Neural cell (in vitro differentiated cells): ENCODE data around the gene ARID3A. TPM values are rescaled to one million over a fixed set of nuclear protein-coding genes. Genes with fewer than 3 reads are reported as not detected.
A peak's percentile ranks its signal among the peaks of the same experiment; 100 is the strongest.

ENCODE experiments used
- H2AFZ ChIP-seq: fragments of 200-600, 300-800 bp; sonication (generic), shearing (Covaris generic); 2 replicates; pipeline ENCODE4 v1.6.0; 2014; ENCODE audit warnings: low read depth, mild to moderate bottlenecking, antibody characterized with exemption, low read length, moderate library complexity
- H3F3A ChIP-seq: fragments of 200-600 bp; shearing (Covaris generic); 2 replicates; pipeline ENCODE4 v1.6.1; 2016; ENCODE audit warnings: mild to moderate bottlenecking, moderate library complexity, mixed read lengths, antibody characterized with exemption, low read length; ENCODE audit not compliant: insufficient read depth, poor library complexity, severe bottlenecking
- H3K27ac ChIP-seq: fragments of 200-600, 300-800 bp; sonication (generic), shearing (Covaris generic); 2 replicates; pipeline ENCODE4 v1.5.1; 2014; ENCODE audit warnings: mild to moderate bottlenecking, low read length, moderate library complexity
- H3K27me3 ChIP-seq: fragments of 300-800, 200-600 bp; sonication (generic), shearing (Covaris generic); 2 replicates; pipeline ENCODE4 v1.6.0; 2014; ENCODE audit warnings: mild to moderate bottlenecking, low read depth, low read length, moderate library complexity; ENCODE audit not compliant: insufficient read depth
- H3K36me3 ChIP-seq: fragments of 300-800, 200-600 bp; sonication (generic), shearing (Covaris generic); 2 replicates; pipeline ENCODE4 v1.5.1; 2014; ENCODE audit warnings: mild to moderate bottlenecking, antibody characterized with exemption, low read length, moderate library complexity; ENCODE audit not compliant: insufficient read depth
- H3K4me2 ChIP-seq: fragments of 300-800, 200-600 bp; sonication (generic), shearing (Covaris generic); 2 replicates; pipeline ENCODE4 v1.6.0; 2014; ENCODE audit warnings: mild to moderate bottlenecking, low read length
- H3K4me3 ChIP-seq: fragments of 300-800, 200-600 bp; sonication (generic), shearing (Covaris generic); 2 replicates; pipeline ENCODE4 v1.5.1; 2014; ENCODE audit warnings: mild to moderate bottlenecking, low read length, moderate library complexity
- H3K79me2 ChIP-seq: fragments of 200-600 bp; shearing (Covaris generic); replicated peaks from 2 replicates; pipeline ENCODE4 v1.6.0; 2014; ENCODE audit warnings: mild to moderate bottlenecking, low read length, moderate library complexity; ENCODE audit not compliant: insufficient read depth
- H3K9ac ChIP-seq: fragments of 300-800, 200-600 bp; sonication (generic), shearing (Covaris generic); 2 replicates; pipeline ENCODE4 v1.6.1; 2016; ENCODE audit warnings: mild to moderate bottlenecking, low read length, mixed read lengths
- H3K9me2 ChIP-seq: fragments of 200-600 bp; shearing (Covaris generic); 2 replicates; pipeline ENCODE4 v1.6.1; 2016; ENCODE audit warnings: mild to moderate bottlenecking, low read length, mixed read lengths; ENCODE audit not compliant: insufficient read depth
- H3K9me3 ChIP-seq: fragments of 200-600, 300-800 bp; sonication (generic), shearing (Covaris generic); 2 replicates; pipeline ENCODE4 v1.6.1; 2016; ENCODE audit warnings: mild to moderate bottlenecking, mixed run types, low read length, moderate library complexity, mixed read lengths
- H4K20me1 ChIP-seq: fragments of 200-600 bp; shearing (Covaris generic); 2 replicates; pipeline ENCODE4 v1.6.1; 2016; ENCODE audit warnings: mild to moderate bottlenecking, mixed run types; ENCODE audit not compliant: insufficient read depth
- CTCF ChIP-seq: fragments of 450-650 bp; IDR thresholded peaks from 2 replicates; pipeline ENCODE4 v1.5.1; 2014; ENCODE audit warnings: antibody characterized with exemption, mild to moderate bottlenecking, moderate library complexity; ENCODE audit not compliant: poor library complexity, severe bottlenecking
- EP300 ChIP-seq: fragments of 450-650 bp; conservative IDR thresholded peaks from 2 replicates; pipeline ENCODE4 v1.6.1; 2014; ENCODE audit warnings: antibody characterized with exemption, mild to moderate bottlenecking, moderate library complexity; ENCODE audit not compliant: poor library complexity, severe bottlenecking
- EZH2 ChIP-seq: fragments of 200-600, 300-800 bp; shearing (Covaris generic), sonication (generic); IDR thresholded peaks from 2 replicates; pipeline ENCODE4 v1.6.1; 2014; ENCODE audit warnings: antibody characterized with exemption, low read length, borderline replicate concordance, mild to moderate bottlenecking; ENCODE audit not compliant: insufficient read depth, poor library complexity, severe bottlenecking
- MXI1 ChIP-seq: fragments of 450-650 bp; conservative IDR thresholded peaks from 2 replicates; pipeline ENCODE4 v1.6.1; 2014; ENCODE audit warnings: antibody characterized with exemption, mild to moderate bottlenecking; ENCODE audit not compliant: poor library complexity, severe bottlenecking
- POLR2AphosphoS5 ChIP-seq: IDR thresholded peaks from 2 replicates; pipeline ENCODE4 v1.6.1; 2012
- RAD21 ChIP-seq: fragments of 450-650 bp; conservative IDR thresholded peaks from 2 replicates; pipeline ENCODE4 v1.6.1; 2014; ENCODE audit warnings: antibody characterized with exemption, mild to moderate bottlenecking, moderate library complexity
- REST ChIP-seq: IDR thresholded peaks from 2 replicates; pipeline ENCODE4 v1.6.1; 2012; ENCODE audit warnings: borderline replicate concordance
- SMC3 ChIP-seq: fragments of 450-650 bp; conservative IDR thresholded peaks from 2 replicates; pipeline ENCODE4 v1.6.1; 2014; ENCODE audit warnings: antibody characterized with exemption, mild to moderate bottlenecking, moderate library complexity; ENCODE audit not compliant: poor library complexity
- TAF1 ChIP-seq: IDR thresholded peaks from 2 replicates; pipeline ENCODE4 v1.6.1; 2012; ENCODE audit warnings: low read depth
- polyA plus RNA-seq: library from polyadenylated mRNA; depleted of rRNA; stranded (reverse); fragments of >200 nt; gene quantifications from 2 replicates; pipeline ENCODE4 v1.2.3, GENCODE V29; 2014

Gene ARID3A
- polyA plus RNA-seq, 1 donor from 2014 or later: 11.4 TPM

- Histone ChIP-seq H3K9me2 (no peaks in the 10 kb centered on the region), H3K27me3 (no peaks in the 10 kb centered on the region), H3F3A (no peaks in the 10 kb centered on the region), H3K36me3 (no peaks in the 10 kb centered on the region), H3K4me3 (peak overlapping the region; percentile 7), H2AFZ (no peak overlapping the region), H3K9me3 (no peaks in the 10 kb centered on the region), H3K27ac (no peak overlapping the region), H3K4me2 (no peak overlapping the region), H3K9ac (peak overlapping the region; percentile 16), H4K20me1 (peaks cover 12% of the 10 kb centered on the region), H3K79me2 (peaks cover 43% of the 10 kb centered on the region)
- TF ChIP-seq CTCF: no peak
- no peak for TF ChIP-seq RAD21
- TF ChIP-seq POLR2AphosphoS5: no peak
- no peak for TF ChIP-seq EP300
- TF ChIP-seq REST: no peak
- no peak for TF ChIP-seq TAF1
- no peak for TF ChIP-seq MXI1
- no peak for TF ChIP-seq SMC3
- no peak for TF ChIP-seq EZH2
Measured at GRCh38 chr19:1017115-1017905, 91.5 kb downstream of the ARID3A start.

- Histone ChIP-seq H3K9me3 (no peaks in the 10 kb centered on the region), H3K9me2 (no peaks in the 10 kb centered on the region), H3F3A (no peaks in the 10 kb centered on the region), H3K4me2 (no peak overlapping the region), H3K4me3 (peak overlapping the region; percentile 16), H3K27me3 (no peaks in the 10 kb centered on the region), H3K27ac (no peak overlapping the region), H2AFZ (no peak overlapping the region), H3K9ac (peak overlapping the region; percentile 16), H3K36me3 (no peaks in the 10 kb centered on the region), H3K79me2 (peaks cover 43% of the 10 kb centered on the region), H4K20me1 (peaks cover 12% of the 10 kb centered on the region)
- TF ChIP-seq POLR2AphosphoS5: no peak
- no peak for TF ChIP-seq TAF1
- no peak for TF ChIP-seq EZH2
- no peak for TF ChIP-seq REST
- no peak for TF ChIP-seq MXI1
- no peak for TF ChIP-seq EP300
- TF ChIP-seq SMC3: no peak
- no peak for TF ChIP-seq CTCF
- no peak for TF ChIP-seq RAD21
Measured at GRCh38 chr19:1017906-1018305, 92.1 kb downstream of the ARID3A start.
